H9 (cell line): ENCODE measurements around the gene SUPT7L. TPM values are rescaled to one million over a fixed set of nuclear protein-coding genes. Genes with fewer than 3 reads are reported as not detected.

Experiments
- DNase-seq: peaks from one replicate; pipeline ENCODE4 v3.0.0-alpha.2; 2017
- H2AFZ ChIP-seq: one replicate; pipeline ENCODE4 v1.6.1; 2013; ENCODE audit warnings: mild to moderate bottlenecking, low read length, control low read depth, moderate library complexity
- H2AK5ac ChIP-seq: 2 replicates; pipeline ENCODE4 v1.6.1; 2013; ENCODE audit warnings: low read length, control low read depth, mixed read lengths; ENCODE audit not compliant: insufficient read length
- H2BK120ac ChIP-seq: one replicate; pipeline ENCODE4 v1.6.1; 2013; ENCODE audit warnings: low read depth, mild to moderate bottlenecking, low read length, control low read depth, inconsistent platforms; ENCODE audit not compliant: poor library complexity, severe bottlenecking
- H2BK12ac ChIP-seq: 2 replicates; pipeline ENCODE4 v1.6.1; 2013; ENCODE audit warnings: low read length, control low read depth, mixed read lengths, low read depth; ENCODE audit not compliant: insufficient read length
- H2BK15ac ChIP-seq: 2 replicates; pipeline ENCODE4 v1.6.1; 2013; ENCODE audit warnings: low read depth, low read length, control low read depth
- H2BK20ac ChIP-seq: one replicate; pipeline ENCODE4 v1.6.1; 2013; ENCODE audit warnings: low read depth, mild to moderate bottlenecking, low read length, control low read depth, inconsistent platforms; ENCODE audit not compliant: poor library complexity, severe bottlenecking
- H2BK5ac ChIP-seq: 2 replicates; pipeline ENCODE4 v1.6.1; 2013; ENCODE audit warnings: low read length, control low read depth, mixed read lengths; ENCODE audit not compliant: insufficient read length
- H3K14ac ChIP-seq: 2 replicates; pipeline ENCODE4 v1.6.1; 2013; ENCODE audit warnings: low read length, control low read depth; ENCODE audit not compliant: insufficient read depth
- H3K18ac ChIP-seq: 2 replicates; pipeline ENCODE4 v1.6.1; 2013; ENCODE audit warnings: low read depth, mild to moderate bottlenecking, mixed read lengths, low read length, control low read depth; ENCODE audit not compliant: insufficient read length
- H3K23ac ChIP-seq: 2 replicates; pipeline ENCODE4 v1.6.1; 2013; ENCODE audit warnings: low read length, control low read depth, mixed read lengths, low read depth; ENCODE audit not compliant: insufficient read length
- H3K23me2 ChIP-seq: 2 replicates; pipeline ENCODE4 v1.6.1; 2013; ENCODE audit warnings: low read depth, mild to moderate bottlenecking, mixed read lengths, low read length, control low read depth; ENCODE audit not compliant: insufficient read length, poor library complexity, severe bottlenecking
- H3K27ac ChIP-seq: 2 replicates; pipeline ENCODE4 v1.5.1; 2013; ENCODE audit warnings: low read length, control low read depth, mixed read lengths, low read depth; ENCODE audit not compliant: insufficient read length
- H3K27me3 ChIP-seq: 2 replicates; pipeline ENCODE4 v1.6.1; 2013; ENCODE audit warnings: low read length, control low read depth, inconsistent platforms; ENCODE audit not compliant: insufficient read depth
- H3K4ac ChIP-seq: 2 replicates; pipeline ENCODE4 v1.6.1; 2013; ENCODE audit warnings: low read depth, mild to moderate bottlenecking, control low read depth, inconsistent platforms, low read length, moderate library complexity
- H3K4me1 ChIP-seq: 2 replicates; pipeline ENCODE4 v1.6.1; 2013; ENCODE audit warnings: low read length, control low read depth, inconsistent platforms; ENCODE audit not compliant: insufficient read depth
- H3K4me2 ChIP-seq: 2 replicates; pipeline ENCODE4 v1.6.1; 2013; ENCODE audit warnings: low read length, control low read depth, mixed read lengths; ENCODE audit not compliant: insufficient read length, insufficient read depth
- H3K56ac ChIP-seq: 2 replicates; pipeline ENCODE4 v1.6.1; 2013; ENCODE audit warnings: low read depth, mild to moderate bottlenecking, mixed read lengths, low read length, control low read depth; ENCODE audit not compliant: insufficient read length
- H3K79me1 ChIP-seq: 2 replicates; pipeline ENCODE4 v1.6.1; 2013; ENCODE audit warnings: low read depth, mild to moderate bottlenecking, moderate library complexity, low read length, control low read depth, inconsistent platforms; ENCODE audit not compliant: insufficient read depth, poor library complexity, severe bottlenecking
- H3K79me2 ChIP-seq: 2 replicates; pipeline ENCODE4 v1.6.1; 2013; ENCODE audit warnings: low read length, control low read depth, inconsistent platforms; ENCODE audit not compliant: insufficient read depth
- H3K9ac ChIP-seq: 2 replicates; pipeline ENCODE4 v1.6.1; 2013; ENCODE audit warnings: low read length, control low read depth, mixed read lengths; ENCODE audit not compliant: insufficient read length; ENCODE audit errors: extremely low read depth
- H3K9me3 ChIP-seq: one replicate; pipeline ENCODE4 v1.6.1; 2013; ENCODE audit warnings: low read depth, low read length, inconsistent platforms; ENCODE audit not compliant: control insufficient read depth
- H3T11ph ChIP-seq: one replicate; pipeline ENCODE4 v1.6.1; 2013; ENCODE audit warnings: mild to moderate bottlenecking, low read length, control low read depth, inconsistent platforms
- H4K20me1 ChIP-seq: one replicate; pipeline ENCODE4 v1.6.1; 2013; ENCODE audit not compliant: control insufficient read depth, insufficient read length, insufficient read depth
- H4K5ac ChIP-seq: 2 replicates; pipeline ENCODE4 v1.6.1; 2013; ENCODE audit warnings: low read depth, mild to moderate bottlenecking, mixed read lengths, low read length, control low read depth; ENCODE audit not compliant: insufficient read length
- H4K8ac ChIP-seq: replicated peaks from 2 replicates; pipeline ENCODE4 v1.6.1; 2013; ENCODE audit warnings: low read length, control low read depth, mixed read lengths, low read depth; ENCODE audit not compliant: insufficient read length
- H4K91ac ChIP-seq: 2 replicates; pipeline ENCODE4 v1.6.1; 2013; ENCODE audit warnings: low read depth, mild to moderate bottlenecking, moderate library complexity, mixed read lengths, low read length, control low read depth; ENCODE audit not compliant: insufficient read length
- H3K27ac Mint-ChIP-seq, 3 experiments: 2 replicates in 2 of 3; 3 replicates in 1 of 3; pipeline ENCODE4 v1.8.0; 2020 to 2021; ENCODE audit warnings: mixed read lengths in 3 of 3, mild to moderate bottlenecking in 1 of 3, moderate library complexity in 1 of 3
- H3K27me3 Mint-ChIP-seq: 2 replicates; pipeline ENCODE4 v1.8.0; 2021; ENCODE audit warnings: low read depth, mild to moderate bottlenecking, moderate library complexity, mixed read lengths
- H3K36me3 Mint-ChIP-seq, 3 experiments: 2 replicates in 2 of 3; 3 replicates in 1 of 3; pipeline ENCODE4 v1.8.0; 2020 to 2021; ENCODE audit warnings: low read depth in 3 of 3, mixed read lengths in 3 of 3; ENCODE audit not compliant: insufficient read depth in 1 of 3
- H3K4me1 Mint-ChIP-seq, 2 experiments: 2 replicates each; pipeline ENCODE4 v1.8.0; 2020; ENCODE audit warnings: mixed read lengths in 2 of 2
- H3K4me3 Mint-ChIP-seq, 2 experiments: 2 replicates in 1 of 2; 3 replicates in 1 of 2; pipeline ENCODE4 v1.8.0; 2020 to 2021; ENCODE audit warnings: mild to moderate bottlenecking in 2 of 2, mixed read lengths in 2 of 2, moderate library complexity in 1 of 2
- H3K9me3 Mint-ChIP-seq, 2 experiments: 2 replicates in 1 of 2; 3 replicates in 1 of 2; pipeline ENCODE4 v1.8.0; 2020; ENCODE audit warnings: mild to moderate bottlenecking in 2 of 2, mixed read lengths in 2 of 2, moderate library complexity in 1 of 2
- CTCF ChIP-seq: fragments of 200-600 bp; sonication (generic); conservative IDR thresholded peaks from 3 replicates; pipeline ENCODE4 v1.8.0; 2021; ENCODE audit warnings: antibody characterized with exemption, mild to moderate bottlenecking
- total RNA-seq: library from RNA; stranded (reverse); gene quantifications from 2 replicates; pipeline ENCODE4 v1.2.1, GENCODE V29; 2021

SUPT7L gene
- total RNA-seq, 1 experiment from 2014 or later, result 30.4 TPM

- Mint-ChIP-seq H3K36me3 (peaks cover 21 to 86% (median 77%) of the 10 kb centered on the region in 3 experiments; a peak in 6 of 7 replicates), H3K27me3 (no peaks in the 10 kb centered on the region), H3K9me3 (no peaks in the 10 kb centered on the region), H3K27ac (no peak overlapping the region), H3K4me1 (peaks cover 10 to 14% of the 10 kb centered on the region in 2 experiments), H3K4me3 (no peak overlapping the region)
- H3K79me1 ChIP-seq, result no peaks in the 10 kb centered on the region
- no peak overlapping the region for H2BK5ac ChIP-seq
- H3K4me1 ChIP-seq, result no peaks in the 10 kb centered on the region
- no peaks in the 10 kb centered on the region for H3K23me2 ChIP-seq
- no peak overlapping the region for H2BK12ac ChIP-seq
- H2BK15ac ChIP-seq, result no peak overlapping the region
- H3T11ph ChIP-seq, result no peak overlapping the region
- no peak for DNase-seq
- no peak overlapping the region for H2AFZ ChIP-seq
- H4K91ac ChIP-seq, result no peak overlapping the region
- H3K56ac ChIP-seq, result no peak overlapping the region
- TF ChIP-seq CTCF, result no peak
- H3K23ac ChIP-seq, result no peak overlapping the region
- no peak overlapping the region for H2BK120ac ChIP-seq
- H2AK5ac ChIP-seq, result no peak overlapping the region
- H2BK20ac ChIP-seq, result no peak overlapping the region
- H3K79me2 ChIP-seq, result no peaks in the 10 kb centered on the region
- H3K4ac ChIP-seq, result no peak overlapping the region
- no peak overlapping the region for H3K18ac ChIP-seq
- H4K20me1 ChIP-seq, result no peaks in the 10 kb centered on the region
- H3K9me3 ChIP-seq, result no peaks in the 10 kb centered on the region
- no peak overlapping the region for H3K4me2 ChIP-seq
- H3K9ac ChIP-seq, result no peak overlapping the region
- no peak overlapping the region for H3K27ac ChIP-seq
- no peak overlapping the region for H4K5ac ChIP-seq
- H3K14ac ChIP-seq, result no peak overlapping the region
- no peaks in the 10 kb centered on the region for H3K27me3 ChIP-seq
- no peak overlapping the region for H4K8ac ChIP-seq
These were observed 11.1 kb downstream of the SUPT7L start for GRCh38 chr2:27652341-27652740.
